Hepatocyte (in vitro differentiated cells): ENCODE measurements around the gene REV1.

ENCODE experiments used
- EZH2 ChIP-seq: fragments of 200-600 bp; sonication (generic); IDR thresholded peaks from 2 replicates; pipeline ENCODE4 v1.6.1; 2016; ENCODE audit warnings: antibody characterized with exemption, mild to moderate bottlenecking, borderline replicate concordance
- EZH2phosphoT487 ChIP-seq: fragments of 200-600 bp; sonication (generic); IDR thresholded peaks from one replicate; pipeline ENCODE4 v1.6.1; 2018; ENCODE audit warnings: antibody characterized with exemption, mild to moderate bottlenecking, low read depth, moderate library complexity; ENCODE audit not compliant: unreplicated experiment, severe bottlenecking
- TF ChIP-seq, protein P1 (sequence below): fragments of 200-600 bp; sonication (generic); IDR thresholded peaks from 2 replicates; pipeline ENCODE4 v1.5.1; 2016; ENCODE audit warnings: antibody characterized with exemption, mild to moderate bottlenecking; ENCODE audit not compliant: poor library complexity

DNA sequence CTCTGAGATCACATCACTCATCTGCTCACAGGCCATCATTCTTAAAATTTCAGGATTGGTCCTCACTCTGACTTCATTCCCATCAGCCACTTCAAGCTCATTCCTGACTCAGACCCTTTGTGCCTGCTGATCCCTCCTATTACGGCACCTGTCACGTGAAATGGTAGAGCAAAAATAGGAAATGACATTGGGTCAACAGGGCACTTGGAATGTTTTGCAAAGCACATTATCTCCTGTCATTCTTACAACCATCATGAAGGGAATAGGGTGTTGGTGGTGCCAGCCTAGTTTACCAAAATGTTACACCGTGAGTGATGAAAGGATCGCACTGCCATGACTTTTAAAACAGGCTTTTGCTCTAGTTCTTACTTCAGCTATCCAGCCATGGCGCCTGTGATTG, 91.5 kb downstream of the REV1 start:
- TF ChIP-seq, protein P1, sequence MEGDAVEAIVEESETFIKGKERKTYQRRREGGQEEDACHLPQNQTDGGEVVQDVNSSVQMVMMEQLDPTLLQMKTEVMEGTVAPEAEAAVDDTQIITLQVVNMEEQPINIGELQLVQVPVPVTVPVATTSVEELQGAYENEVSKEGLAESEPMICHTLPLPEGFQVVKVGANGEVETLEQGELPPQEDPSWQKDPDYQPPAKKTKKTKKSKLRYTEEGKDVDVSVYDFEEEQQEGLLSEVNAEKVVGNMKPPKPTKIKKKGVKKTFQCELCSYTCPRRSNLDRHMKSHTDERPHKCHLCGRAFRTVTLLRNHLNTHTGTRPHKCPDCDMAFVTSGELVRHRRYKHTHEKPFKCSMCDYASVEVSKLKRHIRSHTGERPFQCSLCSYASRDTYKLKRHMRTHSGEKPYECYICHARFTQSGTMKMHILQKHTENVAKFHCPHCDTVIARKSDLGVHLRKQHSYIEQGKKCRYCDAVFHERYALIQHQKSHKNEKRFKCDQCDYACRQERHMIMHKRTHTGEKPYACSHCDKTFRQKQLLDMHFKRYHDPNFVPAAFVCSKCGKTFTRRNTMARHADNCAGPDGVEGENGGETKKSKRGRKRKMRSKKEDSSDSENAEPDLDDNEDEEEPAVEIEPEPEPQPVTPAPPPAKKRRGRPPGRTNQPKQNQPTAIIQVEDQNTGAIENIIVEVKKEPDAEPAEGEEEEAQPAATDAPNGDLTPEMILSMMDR = no peak
- TF ChIP-seq EZH2 (no peak), EZH2phosphoT487 (no peak)
